Measurements from ENCODE around the gene RS1.

The RS1 gene

DNA sequence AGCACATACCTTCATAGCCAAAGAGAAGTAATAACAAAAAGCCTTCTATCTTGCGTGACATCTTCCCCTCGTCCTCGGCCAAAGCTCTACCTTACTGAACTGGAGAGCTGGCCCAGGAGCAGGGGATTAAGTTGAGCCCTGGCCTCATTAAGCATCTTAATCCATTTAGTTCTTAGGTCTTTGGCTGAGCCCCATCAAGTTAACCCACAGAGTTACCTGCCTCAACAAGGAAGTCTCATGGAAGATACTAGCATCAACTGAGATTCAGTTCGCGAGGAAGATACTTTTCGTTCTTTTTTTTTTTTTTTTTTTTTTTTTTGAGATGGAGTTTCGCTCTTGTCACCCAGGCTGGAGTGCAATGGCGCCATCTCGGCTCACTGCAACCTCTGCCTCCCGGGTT lies at the start of gene RS1:
Gene RS1, minus strand, starts transcription at position 101 of the 400 bp plus-strand sequence. Its CDS starts 40 bp downstream, at position 61.
- in situ Hi-C loops (cut with HindIII; ENCODE audit: low sequenced_read_pairs) = no loop called here
- no peak for DNase-seq (ENCODE audit: low read depth, low spot score)
- TF ChIP-seq, protein P1, sequence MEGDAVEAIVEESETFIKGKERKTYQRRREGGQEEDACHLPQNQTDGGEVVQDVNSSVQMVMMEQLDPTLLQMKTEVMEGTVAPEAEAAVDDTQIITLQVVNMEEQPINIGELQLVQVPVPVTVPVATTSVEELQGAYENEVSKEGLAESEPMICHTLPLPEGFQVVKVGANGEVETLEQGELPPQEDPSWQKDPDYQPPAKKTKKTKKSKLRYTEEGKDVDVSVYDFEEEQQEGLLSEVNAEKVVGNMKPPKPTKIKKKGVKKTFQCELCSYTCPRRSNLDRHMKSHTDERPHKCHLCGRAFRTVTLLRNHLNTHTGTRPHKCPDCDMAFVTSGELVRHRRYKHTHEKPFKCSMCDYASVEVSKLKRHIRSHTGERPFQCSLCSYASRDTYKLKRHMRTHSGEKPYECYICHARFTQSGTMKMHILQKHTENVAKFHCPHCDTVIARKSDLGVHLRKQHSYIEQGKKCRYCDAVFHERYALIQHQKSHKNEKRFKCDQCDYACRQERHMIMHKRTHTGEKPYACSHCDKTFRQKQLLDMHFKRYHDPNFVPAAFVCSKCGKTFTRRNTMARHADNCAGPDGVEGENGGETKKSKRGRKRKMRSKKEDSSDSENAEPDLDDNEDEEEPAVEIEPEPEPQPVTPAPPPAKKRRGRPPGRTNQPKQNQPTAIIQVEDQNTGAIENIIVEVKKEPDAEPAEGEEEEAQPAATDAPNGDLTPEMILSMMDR (IDR thresholded peaks at IDR 0.05; ENCODE audit: low read depth, low read length) = no peak
- no peak within 1 kb of the TSS for H3K4me3 ChIP-seq (ENCODE audit: low read depth, low read length)

DNA sequence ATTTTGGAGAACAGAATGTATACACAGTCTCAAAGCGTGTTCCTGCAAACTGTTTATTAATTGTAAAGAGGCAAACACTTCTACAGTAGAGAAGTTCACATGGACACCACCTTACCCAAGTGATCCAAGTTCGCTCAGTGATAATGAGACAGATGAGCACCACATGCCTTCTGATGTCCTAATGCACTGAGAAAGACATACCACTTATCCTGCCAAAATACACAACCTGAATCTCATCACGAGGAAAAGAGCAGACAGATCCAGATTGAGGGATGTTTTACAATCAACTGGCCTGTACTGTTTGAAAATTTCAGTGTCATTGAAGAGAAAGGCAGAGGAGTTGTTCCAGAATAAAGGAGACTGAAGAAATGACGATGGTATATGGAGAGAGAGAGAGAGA lies 47.9 kb upstream of the RS1 start:
- TF ChIP-seq, protein P1 (IDR thresholded peaks at IDR 0.05; ENCODE audit: low read depth, low read length) = no peak
- in situ Hi-C loops (cut with HindIII; ENCODE audit: low sequenced_read_pairs) = no loop called here
- H3K4me3 ChIP-seq (ENCODE audit: low read depth, low read length) = no peak overlapping the region
- DNase-seq (ENCODE audit: low read depth, low spot score) = no peak

DNA sequence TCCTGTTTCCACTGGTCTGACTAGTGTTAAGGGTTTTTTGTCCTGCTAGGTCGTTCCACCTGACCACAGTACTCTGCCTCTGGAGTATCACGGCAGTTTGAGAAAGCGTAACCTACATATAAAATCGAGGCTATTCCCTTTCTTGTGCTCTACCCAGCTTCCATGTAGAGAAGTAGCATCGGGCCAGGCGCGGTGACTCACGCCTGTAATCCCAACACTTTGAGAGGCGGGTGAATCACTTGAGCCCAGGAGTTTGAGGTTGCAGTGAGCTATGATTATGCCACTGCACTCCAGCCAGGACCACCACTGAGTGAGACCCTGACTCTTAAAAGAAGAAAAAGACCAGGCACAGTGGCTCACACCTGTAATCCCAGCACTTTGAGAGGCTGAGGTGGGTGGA lies 43.0 kb upstream of the RS1 start:
- DNase-seq (ENCODE audit: low read depth, low spot score) = no peak
- H3K4me3 ChIP-seq (ENCODE audit: low read depth, low read length) = no peak overlapping the region
- in situ Hi-C loops (cut with HindIII; ENCODE audit: low sequenced_read_pairs) = no loop called here
- TF ChIP-seq, protein P1 (IDR thresholded peaks at IDR 0.05; ENCODE audit: low read depth, low read length) = no peak

DNA sequence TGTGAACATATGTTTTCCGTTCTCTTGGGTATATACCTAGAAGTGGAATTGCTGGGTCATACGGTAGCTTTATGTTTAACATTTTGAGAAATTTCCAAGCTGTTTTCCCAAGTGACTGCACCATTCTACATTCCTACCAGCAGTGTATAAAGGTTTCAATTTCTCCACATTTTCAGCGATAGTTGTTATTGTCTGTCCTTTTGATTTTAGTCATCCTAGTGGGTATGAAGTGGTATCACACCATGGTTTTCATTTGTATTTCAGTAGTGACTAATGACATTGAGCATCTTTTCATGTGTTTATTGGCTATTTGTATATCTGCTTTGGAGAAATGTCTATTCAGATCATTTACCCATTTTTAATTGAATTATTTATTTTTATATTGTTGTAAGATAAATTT lies 37.9 kb upstream of the RS1 start:
- DNase-seq (ENCODE audit: low read depth, low spot score) = no peak
- no peak overlapping the region for H3K4me3 ChIP-seq (ENCODE audit: low read depth, low read length)
- in situ Hi-C loops (cut with HindIII; ENCODE audit: low sequenced_read_pairs) = no loop called here
- TF ChIP-seq, protein P1 (IDR thresholded peaks at IDR 0.05; ENCODE audit: low read depth, low read length) = no peak

DNA sequence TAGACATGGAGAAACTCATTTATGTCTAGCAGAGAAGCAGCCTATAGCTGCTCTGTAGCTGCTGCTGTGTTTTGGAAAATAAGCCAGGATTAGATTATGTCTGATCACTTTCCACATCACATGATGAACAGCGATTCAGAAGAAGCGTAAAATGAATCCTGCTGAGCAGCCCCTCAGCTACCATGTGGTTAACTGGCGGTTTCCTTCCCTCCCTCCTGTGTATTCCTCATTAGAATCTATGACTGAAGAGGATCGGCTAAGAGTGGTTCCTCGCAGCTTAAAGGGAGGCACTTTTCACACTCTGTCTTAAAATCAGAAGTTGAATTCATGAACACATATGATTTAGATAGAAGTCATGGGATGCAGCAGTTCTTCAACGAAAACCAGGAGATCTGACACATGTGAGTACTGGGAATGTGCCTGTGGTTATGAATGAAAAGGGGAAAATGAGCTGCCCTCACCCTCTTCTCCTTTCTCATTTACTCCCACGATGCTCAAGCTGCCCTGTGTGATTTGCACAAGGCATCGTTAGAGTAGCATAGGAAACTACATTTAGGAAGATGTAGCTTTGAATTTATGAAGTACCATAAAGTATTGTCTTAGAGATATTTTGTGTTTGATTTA lies 35.6 kb upstream of the RS1 start, which contains the start of gene PPEF1:
Gene PPEF1, plus strand, starts transcription at position 220 of the 624 bp plus-strand sequence. Its CDS starts 136 bp downstream, at position 356.
- DNase-seq (ENCODE audit: low read depth, low spot score) = no peak
- no peak within 1 kb of the TSS for H3K4me3 ChIP-seq (ENCODE audit: low read depth, low read length)
- in situ Hi-C loops (cut with HindIII; ENCODE audit: low sequenced_read_pairs) = no loop called here
- TF ChIP-seq, protein P1 (IDR thresholded peaks at IDR 0.05; ENCODE audit: low read depth, low read length) = no peak

DNA sequence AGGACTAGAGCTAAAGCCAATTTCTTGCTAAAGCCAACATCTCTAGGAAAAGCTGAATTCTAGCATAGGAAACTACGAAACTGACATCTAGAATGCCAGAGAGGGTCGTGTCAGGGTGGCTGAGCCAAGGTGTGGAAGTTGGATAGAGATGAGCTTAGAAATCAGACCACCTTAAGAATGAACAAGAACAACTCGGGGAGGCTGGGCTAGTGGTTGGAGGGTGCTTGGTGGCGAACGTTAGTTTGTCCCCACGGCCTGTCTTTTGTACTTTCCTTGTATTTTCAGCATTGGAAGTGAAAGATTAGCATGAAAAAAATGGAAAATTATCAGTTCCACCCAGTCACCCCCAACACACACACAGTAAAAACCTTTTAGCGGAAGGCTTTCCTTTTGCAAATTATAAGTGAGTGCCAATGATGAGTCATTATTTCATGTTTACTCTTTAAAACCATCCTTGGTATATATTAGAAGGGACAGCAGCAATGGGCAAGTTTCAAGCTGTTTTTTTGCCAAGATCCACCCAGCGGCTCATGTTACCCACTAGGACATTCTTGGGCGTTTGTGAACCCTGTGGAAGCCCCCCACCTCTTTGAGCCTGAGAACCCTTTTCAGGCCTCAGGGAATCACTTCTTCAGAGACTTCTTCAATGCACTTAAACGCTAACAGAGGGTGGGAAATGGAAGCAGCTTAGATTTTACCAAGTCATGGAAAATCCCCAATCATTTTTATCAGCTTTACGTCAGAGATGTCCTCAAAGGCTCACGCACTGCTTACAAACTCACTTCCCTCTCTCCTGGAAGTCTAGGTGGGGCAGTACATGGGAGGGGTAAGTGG lies 30.7 kb upstream of the RS1 start:
- in situ Hi-C loops (cut with HindIII; ENCODE audit: low sequenced_read_pairs) = no loop called here
- peak; percentile 43 for DNase-seq (ENCODE audit: low read depth, low spot score)
- no peak overlapping the region for H3K4me3 ChIP-seq (ENCODE audit: low read depth, low read length)
- TF ChIP-seq, protein P1 (IDR thresholded peaks at IDR 0.05; ENCODE audit: low read depth, low read length) = no peak

All from astrocyte of the spinal cord (primary cell).